Ishikawa (cell line): ENCODE results near the gene SH3TC2.

Source experiments
- CEBPB ChIP-seq: IDR thresholded peaks from 2 replicates; pipeline ENCODE4 v1.6.1; 2012
- CREB1 ChIP-seq: IDR thresholded peaks from 2 replicates; pipeline ENCODE4 v1.6.1; 2012; ENCODE audit warnings: low read depth
- EGR1 ChIP-seq: IDR thresholded peaks from 2 replicates; pipeline ENCODE4 v1.6.1; 2012
- EP300 ChIP-seq: IDR thresholded peaks from 2 replicates; pipeline ENCODE4 v1.6.1; 2012; ENCODE audit warnings: borderline replicate concordance
- FOXM1 ChIP-seq: IDR thresholded peaks from 2 replicates; pipeline ENCODE4 v1.6.1; 2012; ENCODE audit warnings: low read depth, borderline replicate concordance
- NFIC ChIP-seq: IDR thresholded peaks from 2 replicates; pipeline ENCODE4 v1.6.1; 2012
- RAD21 ChIP-seq: IDR thresholded peaks from 2 replicates; pipeline ENCODE4 v1.6.1; 2012; ENCODE audit warnings: low read depth
- REST ChIP-seq: IDR thresholded peaks from 2 replicates; pipeline ENCODE4 v1.6.1; 2012; ENCODE audit warnings: low read depth, mild to moderate bottlenecking
- TAF1 ChIP-seq: IDR thresholded peaks from 2 replicates; pipeline ENCODE4 v1.6.1; 2012; ENCODE audit warnings: low read depth, mild to moderate bottlenecking
- TCF12 ChIP-seq: IDR thresholded peaks from 2 replicates; pipeline ENCODE4 v1.6.1; 2012; ENCODE audit warnings: low read depth
- TEAD4 ChIP-seq: IDR thresholded peaks from 2 replicates; pipeline ENCODE4 v1.6.1; 2012
- USF1 ChIP-seq: IDR thresholded peaks from 2 replicates; pipeline ENCODE4 v1.6.1; 2012
- YY1 ChIP-seq: IDR thresholded peaks from 2 replicates; pipeline ENCODE4 v1.6.1; 2012; ENCODE audit warnings: low read depth
- ZBTB7A ChIP-seq: IDR thresholded peaks from 2 replicates; pipeline ENCODE4 v1.6.1; 2012; ENCODE audit warnings: low read depth
- TF ChIP-seq, protein P1 (sequence below): IDR thresholded peaks from 2 replicates; pipeline ENCODE4 v1.6.1; 2012

Gene SH3TC2

DNA sequence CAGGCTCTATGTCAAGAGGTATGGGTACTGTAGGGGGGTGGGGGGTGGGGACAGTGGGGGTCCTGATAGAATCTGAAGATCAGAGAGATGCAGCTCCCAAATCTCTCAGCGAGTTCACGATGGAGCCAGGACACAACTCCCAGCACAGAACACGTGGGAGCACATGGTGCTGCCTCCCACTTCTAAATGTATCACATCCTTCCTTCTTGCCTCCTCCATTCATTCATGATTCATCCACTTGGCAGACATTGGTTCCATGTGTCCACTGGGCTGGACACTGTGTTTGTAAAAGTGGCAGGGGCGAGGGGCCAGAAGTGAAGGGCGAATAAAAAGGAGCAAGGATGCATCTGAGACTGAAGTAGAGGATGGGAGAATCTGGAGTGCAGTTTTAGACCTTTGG is 33.9 kb downstream of the SH3TC2 start:
- no peak for TF ChIP-seq TCF12
- TF ChIP-seq NFIC = no peak
- TF ChIP-seq YY1 = no peak
- TF ChIP-seq ZBTB7A = no peak
- no peak for TF ChIP-seq RAD21
- no peak for TF ChIP-seq TAF1
- no peak for TF ChIP-seq CREB1
- no peak for TF ChIP-seq EGR1
- no peak for TF ChIP-seq EP300
- no peak for TF ChIP-seq REST
- no peak for TF ChIP-seq CEBPB

DNA sequence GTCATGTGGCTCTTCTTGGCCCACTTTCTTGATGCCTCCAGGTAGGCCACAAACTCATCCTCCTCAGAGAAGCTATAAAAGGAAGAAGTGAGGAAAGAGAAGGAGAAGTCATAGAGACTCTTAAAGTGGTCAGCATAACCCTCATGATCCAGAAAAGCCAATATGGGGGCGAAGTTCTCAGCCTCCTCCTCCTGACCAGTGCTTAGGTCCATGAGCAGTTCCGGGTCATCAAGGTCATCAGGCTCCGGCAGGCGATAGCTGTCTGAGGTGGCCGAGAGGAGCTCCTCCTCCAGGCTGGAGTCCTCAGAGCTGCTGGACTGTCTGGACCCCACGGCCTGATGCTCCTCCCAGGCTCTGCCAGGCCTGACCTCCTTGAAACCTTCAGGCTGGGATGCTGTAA is 34.7 kb downstream of the SH3TC2 start:
- TF ChIP-seq NFIC = no peak
- TF ChIP-seq, protein P1, sequence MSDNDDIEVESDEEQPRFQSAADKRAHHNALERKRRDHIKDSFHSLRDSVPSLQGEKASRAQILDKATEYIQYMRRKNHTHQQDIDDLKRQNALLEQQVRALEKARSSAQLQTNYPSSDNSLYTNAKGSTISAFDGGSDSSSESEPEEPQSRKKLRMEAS = no peak
- no peak for TF ChIP-seq TCF12
- no peak for TF ChIP-seq CEBPB
- TF ChIP-seq RAD21 = no peak
- no peak for TF ChIP-seq USF1
- TF ChIP-seq EGR1 = no peak
- TF ChIP-seq YY1 = no peak
- no peak for TF ChIP-seq REST

- TF ChIP-seq TEAD4 (no peak), USF1 (no peak), CEBPB (no peak), EGR1 (no peak), TCF12 (no peak), FOXM1 (no peak), CREB1 (no peak), RAD21 (no peak), ZBTB7A (no peak), YY1 (no peak), REST (no peak), TAF1 (no peak), NFIC (no peak), EP300 (no peak)
- TF ChIP-seq, protein P1 = no peak
These were observed 35.2 kb downstream of the SH3TC2 start for GRCh38 chr5:149027636-149028035.

GRCh38 chr5:149024943-149025342 is 37.9 kb downstream of the SH3TC2 start:
- TF ChIP-seq RAD21 (no peak), EP300 (no peak)

DNA sequence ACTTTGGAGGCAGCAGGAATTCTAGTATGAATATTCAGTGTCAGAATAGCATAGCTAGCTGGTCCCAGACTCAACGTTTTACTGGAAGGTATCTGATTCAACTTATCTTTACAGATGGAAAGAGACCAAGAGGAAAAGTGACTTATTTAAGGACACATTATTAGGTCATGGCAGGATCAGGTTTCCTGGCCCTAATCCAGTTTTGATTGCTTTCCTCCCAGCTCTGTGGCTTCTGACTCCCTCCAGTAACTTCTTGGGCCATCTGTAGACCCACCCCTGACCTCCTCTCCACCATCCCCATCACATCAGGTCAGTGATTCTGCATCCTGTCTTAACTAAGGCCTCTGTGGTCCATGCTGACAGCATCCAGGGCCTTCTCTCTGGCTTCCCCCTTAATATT is 38.4 kb downstream of the SH3TC2 start:
- TF ChIP-seq YY1 (no peak), NFIC (peak; percentile 46)

DNA sequence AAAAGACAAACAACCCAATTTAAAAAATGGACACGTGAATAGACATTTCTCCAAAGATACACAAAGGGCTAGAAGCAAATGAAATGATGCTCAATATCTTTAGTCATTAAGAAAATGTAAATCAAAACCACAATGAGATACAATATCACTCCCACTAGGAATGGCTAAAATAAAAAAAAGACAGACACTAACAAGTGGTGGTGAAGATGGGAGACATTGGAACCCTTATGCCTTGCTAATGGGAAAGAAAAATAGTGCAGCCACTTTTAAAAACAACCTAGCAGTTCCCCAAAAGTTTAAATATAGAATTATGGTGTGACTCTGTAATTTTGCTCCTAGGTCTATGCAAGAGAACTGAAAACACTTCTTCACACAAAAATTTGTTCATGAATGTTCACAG is 40.7 kb downstream of the SH3TC2 start:
- TF ChIP-seq ZBTB7A = no peak
